SK-N-SH treated with all-trans-retinoic acid at 6 μM for 48 hours (cell line): ENCODE data around the gene KCNA10.

ENCODE experiments used
- ARNTL ChIP-seq: fragments of 450-650 bp; formaldehyde crosslinking; IDR thresholded peaks from 2 replicates; pipeline ENCODE4 v1.5.0; 2020; ENCODE audit warnings: low read depth, mild to moderate bottlenecking, moderate library complexity, borderline replicate concordance
- BACH2 ChIP-seq: fragments of 250-450 bp; sonication (Bioruptor Pico); IDR thresholded peaks from 2 replicates; pipeline ENCODE4 v1.9.0; 2021; ENCODE audit warnings: mild to moderate bottlenecking, borderline replicate concordance
- CSRNP3 ChIP-seq: fragments of 250-450 bp; sonication (Bioruptor Pico); IDR thresholded peaks from 2 replicates; pipeline ENCODE4 v1.5.1; 2021; ENCODE audit warnings: mild to moderate bottlenecking, moderate library complexity
- OSR1 ChIP-seq: fragments of 250-450 bp; sonication (Bioruptor Pico); IDR thresholded peaks from 2 replicates; pipeline ENCODE4 v1.8.0; 2022; ENCODE audit warnings: moderate library complexity, mild to moderate bottlenecking, inconsistent platforms
- PATZ1 ChIP-seq: fragments of 250-450 bp; sonication (Bioruptor Pico); IDR thresholded peaks from 2 replicates; pipeline ENCODE4 v1.8.0; 2020; ENCODE audit warnings: mild to moderate bottlenecking, moderate library complexity, borderline replicate concordance
- POU6F1 ChIP-seq: fragments of 250-450 bp; sonication (Bioruptor Pico); IDR thresholded peaks from 2 replicates; pipeline ENCODE4 v1.8.0; 2021; ENCODE audit warnings: low read depth, mild to moderate bottlenecking, moderate library complexity, borderline replicate concordance
- ZFP30 ChIP-seq: fragments of 450-650 bp; formaldehyde crosslinking; IDR thresholded peaks from 2 replicates; pipeline ENCODE4 v1.5.0; 2022; ENCODE audit warnings: mild to moderate bottlenecking, moderate library complexity
- ZNF8 ChIP-seq: fragments of 450-650 bp; formaldehyde crosslinking; IDR thresholded peaks from 2 replicates; pipeline ENCODE4 v1.5.0; 2020; ENCODE audit warnings: mild to moderate bottlenecking, moderate library complexity

- TF ChIP-seq PATZ1 (CRISPR knock-in tag) (no peak), CSRNP3 (CRISPR knock-in tag) (no peak), BACH2 (CRISPR knock-in tag) (no peak), ZNF8 (CRISPR knock-in tag) (no peak), OSR1 (no peak), ARNTL (CRISPR knock-in tag) (no peak), ZFP30 (no peak), POU6F1 (CRISPR knock-in tag) (no peak)
These were observed 36.2 kb downstream of the KCNA10 start for GRCh38 chr1:110482662-110483307.
